Measurements from ENCODE around the gene SLC9A2. TPM values are rescaled to one million over a fixed set of nuclear protein-coding genes. Genes with fewer than 3 reads are reported as not detected.

The SLC9A2 gene
- total RNA-seq, 4 donors from 2014 or later = 12.4 to 20.7 (median 20.0) TPM

GRCh38 chr2:102604769-102605168 is 14.6 kb upstream of the SLC9A2 start:
- no peaks in the 10 kb centered on the region for H3K9me3 ChIP-seq
- no peaks in the 10 kb centered on the region for H3K36me3 ChIP-seq
- no peak overlapping the region for H3K4me3 ChIP-seq
- H3K27me3 ChIP-seq = no peaks in the 10 kb centered on the region
- no peak for TF ChIP-seq POLR2A (IDR thresholded peaks at IDR 0.05)
- TF ChIP-seq, protein P1, sequence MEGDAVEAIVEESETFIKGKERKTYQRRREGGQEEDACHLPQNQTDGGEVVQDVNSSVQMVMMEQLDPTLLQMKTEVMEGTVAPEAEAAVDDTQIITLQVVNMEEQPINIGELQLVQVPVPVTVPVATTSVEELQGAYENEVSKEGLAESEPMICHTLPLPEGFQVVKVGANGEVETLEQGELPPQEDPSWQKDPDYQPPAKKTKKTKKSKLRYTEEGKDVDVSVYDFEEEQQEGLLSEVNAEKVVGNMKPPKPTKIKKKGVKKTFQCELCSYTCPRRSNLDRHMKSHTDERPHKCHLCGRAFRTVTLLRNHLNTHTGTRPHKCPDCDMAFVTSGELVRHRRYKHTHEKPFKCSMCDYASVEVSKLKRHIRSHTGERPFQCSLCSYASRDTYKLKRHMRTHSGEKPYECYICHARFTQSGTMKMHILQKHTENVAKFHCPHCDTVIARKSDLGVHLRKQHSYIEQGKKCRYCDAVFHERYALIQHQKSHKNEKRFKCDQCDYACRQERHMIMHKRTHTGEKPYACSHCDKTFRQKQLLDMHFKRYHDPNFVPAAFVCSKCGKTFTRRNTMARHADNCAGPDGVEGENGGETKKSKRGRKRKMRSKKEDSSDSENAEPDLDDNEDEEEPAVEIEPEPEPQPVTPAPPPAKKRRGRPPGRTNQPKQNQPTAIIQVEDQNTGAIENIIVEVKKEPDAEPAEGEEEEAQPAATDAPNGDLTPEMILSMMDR (IDR thresholded peaks at IDR 0.05) = peak in 2 of 6 experiments; percentile 23 to 39
- peak in 1 of 3 donors; percentile 49 for DNase-seq
- no peak overlapping the region for H3K27ac ChIP-seq
- H3K4me1 ChIP-seq = no peaks in the 10 kb centered on the region

GRCh38 chr2:102606353-102606752 is 13.0 kb upstream of the SLC9A2 start:
- H3K9me3 ChIP-seq = no peaks in the 10 kb centered on the region
- no peak for TF ChIP-seq POLR2A (IDR thresholded peaks at IDR 0.05)
- TF ChIP-seq, protein P1 (IDR thresholded peaks at IDR 0.05) = no peak
- H3K27me3 ChIP-seq = no peaks in the 10 kb centered on the region
- no peaks in the 10 kb centered on the region for H3K4me1 ChIP-seq
- H3K4me3 ChIP-seq = no peak overlapping the region
- H3K27ac ChIP-seq = no peak overlapping the region
- no peaks in the 10 kb centered on the region for H3K36me3 ChIP-seq
- DNase-seq = no peak

DNA sequence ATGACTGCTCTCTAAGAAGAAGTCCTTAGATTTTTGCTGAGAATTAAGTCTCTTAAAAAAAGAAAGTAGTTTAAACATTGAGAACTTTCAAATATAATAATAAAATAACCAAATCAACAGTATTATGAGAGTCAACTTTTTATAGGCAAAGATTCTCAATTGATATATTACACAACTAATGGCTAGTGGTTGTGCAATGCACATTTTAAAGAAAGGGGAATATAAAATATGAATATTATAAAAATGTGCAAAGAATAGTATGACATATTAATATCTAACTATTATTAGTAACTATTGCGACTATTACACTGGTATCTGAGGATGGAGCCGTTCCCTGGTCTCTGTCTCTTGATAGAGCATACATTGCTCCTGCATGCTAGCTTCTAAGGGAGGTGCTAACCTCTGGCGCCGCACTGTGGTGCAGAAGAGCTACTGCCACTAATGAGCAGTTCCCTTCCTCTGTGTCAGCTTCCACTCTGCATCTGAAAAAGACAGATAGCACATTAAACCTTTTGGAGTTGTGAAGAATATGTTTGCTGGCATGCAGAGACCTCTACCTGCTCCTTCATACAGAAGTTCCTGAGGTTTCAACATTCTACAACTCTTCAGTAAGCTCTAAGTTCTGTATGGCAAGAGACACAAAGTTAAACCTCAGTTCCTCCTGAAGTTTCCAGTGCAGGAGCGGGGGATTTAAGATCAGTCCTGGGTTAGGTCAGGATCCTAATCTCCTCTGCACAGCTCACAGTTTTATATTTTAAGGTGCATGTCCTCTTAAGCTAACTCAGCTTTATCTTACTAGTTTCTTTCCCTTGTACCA is 3.5 kb upstream of the SLC9A2 start:
- Histone ChIP-seq H3K27ac (no peak overlapping the region), H3K27me3 (no peaks in the 10 kb centered on the region), H3K9me3 (no peaks in the 10 kb centered on the region), H3K36me3 (no peaks in the 10 kb centered on the region), H3K4me3 (no peak overlapping the region), H3K4me1 (peaks cover 0 to 12% (median 0%) of the 10 kb centered on the region in 4 donors)
- TF ChIP-seq, protein P1 (IDR thresholded peaks at IDR 0.05) = peak in 4 of 6 experiments; percentile 60 to 96 (median 90)
- TF ChIP-seq POLR2A (IDR thresholded peaks at IDR 0.05) = no peak
- peak; percentile 19 to 80 (median 61) for DNase-seq

- peak overlapping the region in 3 of 4 donors; percentile 63 to 85 (median 76) for H3K27ac ChIP-seq
- DNase-seq = peak in 2 of 3 donors; percentile 59 to 78
- peaks cover 0 to 37% (median 0%) of the 10 kb centered on the region in 4 donors for H3K4me1 ChIP-seq
- H3K36me3 ChIP-seq = no peaks in the 10 kb centered on the region
- no peaks in the 10 kb centered on the region for H3K27me3 ChIP-seq
- TF ChIP-seq POLR2A (IDR thresholded peaks at IDR 0.05) = no peak
- TF ChIP-seq, protein P1 (IDR thresholded peaks at IDR 0.05) = no peak
- H3K4me3 ChIP-seq = peak overlapping the region; percentile 31 to 76 (median 51)
- no peaks in the 10 kb centered on the region for H3K9me3 ChIP-seq
Measured at GRCh38 chr2:102618452-102619413, 620 bp upstream of the SLC9A2 start.

- Histone ChIP-seq H3K4me1 (peaks cover 0 to 37% (median 0%) of the 10 kb centered on the region in 4 donors), H3K36me3 (no peaks in the 10 kb centered on the region), H3K4me3 (peak overlapping the region in 3 of 4 donors; percentile 36 to 76 (median 66)), H3K27me3 (no peaks in the 10 kb centered on the region), H3K27ac (peak overlapping the region in 3 of 4 donors; percentile 63 to 85 (median 76)), H3K9me3 (no peaks in the 10 kb centered on the region)
- DNase-seq = peak in 2 of 3 donors; percentile 63 to 67
- TF ChIP-seq POLR2A (IDR thresholded peaks at IDR 0.05) = peak; percentile 54 to 67
- TF ChIP-seq, protein P1 (IDR thresholded peaks at IDR 0.05) = no peak
Measured at GRCh38 chr2:102620332-102620731, 979 bp downstream of the SLC9A2 start.

All from Peyer's patch (tissue), 4 donors.